COLO668 (cell line): ENCODE measurements around the gene CHMP5.

Experiments
- DNase-seq: peaks from one replicate; lab custom pipeline; 2025; ENCODE audit not compliant: unreplicated experiment; lab: John Stamatoyannopoulos, UW

Gene CHMP5

GRCh38 chr9:33242609-33243134 is 22.2 kb upstream of the CHMP5 start:
- DNase-seq, result no peak

- DNase-seq, result no peak
These were observed 20.6 kb upstream of the CHMP5 start for GRCh38 chr9:33244137-33244784.

DNA sequence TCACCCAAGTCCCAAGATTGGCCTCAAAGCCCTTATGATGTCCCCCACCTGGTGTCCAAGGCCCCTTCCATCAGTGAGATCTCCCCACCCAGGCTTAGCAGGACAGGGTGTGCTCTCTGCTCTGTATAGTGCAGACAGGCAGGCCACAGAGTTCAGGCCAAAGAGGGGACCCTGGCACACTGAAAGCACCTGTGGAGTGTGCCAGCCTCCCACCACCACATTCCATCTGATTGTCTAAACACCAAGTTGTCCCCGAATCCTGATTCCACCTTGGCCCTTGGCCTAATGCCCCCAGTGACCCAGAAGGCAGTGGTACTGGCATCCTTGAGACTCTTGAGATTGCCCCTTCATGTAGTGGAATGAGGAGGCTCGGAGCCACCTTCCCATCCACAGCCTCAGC is 19.5 kb upstream of the CHMP5 start:
- DNase-seq, result no peak

DNA sequence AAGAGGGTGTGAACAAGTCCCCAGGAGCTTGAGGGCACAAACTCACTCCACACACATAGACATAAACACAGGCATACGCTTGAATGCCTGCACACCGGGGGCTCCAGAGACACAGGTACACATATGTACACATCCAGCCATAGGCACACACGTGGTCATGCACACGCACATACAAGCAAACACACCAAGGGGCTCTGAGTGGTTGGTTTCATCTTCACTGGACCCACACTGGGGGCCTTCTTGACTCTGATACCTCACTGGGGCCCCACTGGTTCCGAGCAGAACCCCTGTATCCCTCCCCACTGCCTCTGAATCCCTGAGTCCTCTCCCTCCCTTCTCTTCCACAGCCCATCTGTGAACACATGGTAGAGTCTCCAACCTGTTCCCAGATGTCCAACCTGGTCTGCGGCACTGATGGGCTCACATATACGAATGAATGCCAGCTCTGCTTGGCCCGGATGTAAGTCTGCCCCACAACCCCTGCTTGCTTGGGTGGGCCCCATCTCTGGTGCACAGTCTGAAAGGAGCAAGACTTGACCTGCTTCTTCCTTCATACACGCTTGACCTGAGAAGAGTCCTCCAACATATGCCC is 18.5 kb upstream of the CHMP5 start:
- DNase-seq, result no peak

DNA sequence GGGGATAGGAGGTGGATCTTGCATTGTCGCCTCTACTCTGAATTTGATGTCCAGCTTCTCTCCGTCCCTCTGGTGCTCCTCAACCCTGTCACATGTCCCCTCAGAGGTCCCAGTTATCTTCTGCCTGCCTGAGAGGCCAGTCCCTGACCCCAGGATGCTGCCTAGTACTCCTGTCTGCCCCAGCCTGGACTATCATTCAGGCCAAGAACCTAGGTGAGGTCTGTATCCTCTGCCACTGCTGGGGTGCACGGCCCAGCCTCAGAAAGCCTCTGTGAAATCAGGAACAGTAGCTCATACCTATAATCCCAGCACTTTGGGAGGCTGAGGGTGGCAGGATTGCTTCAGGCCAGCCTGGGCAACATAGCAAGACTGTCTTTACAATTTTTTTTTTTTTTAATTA is 16.2 kb upstream of the CHMP5 start:
- DNase-seq, result no peak

GRCh38 chr9:33249087-33249658 is 15.7 kb upstream of the CHMP5 start:
- no peak for DNase-seq

DNA sequence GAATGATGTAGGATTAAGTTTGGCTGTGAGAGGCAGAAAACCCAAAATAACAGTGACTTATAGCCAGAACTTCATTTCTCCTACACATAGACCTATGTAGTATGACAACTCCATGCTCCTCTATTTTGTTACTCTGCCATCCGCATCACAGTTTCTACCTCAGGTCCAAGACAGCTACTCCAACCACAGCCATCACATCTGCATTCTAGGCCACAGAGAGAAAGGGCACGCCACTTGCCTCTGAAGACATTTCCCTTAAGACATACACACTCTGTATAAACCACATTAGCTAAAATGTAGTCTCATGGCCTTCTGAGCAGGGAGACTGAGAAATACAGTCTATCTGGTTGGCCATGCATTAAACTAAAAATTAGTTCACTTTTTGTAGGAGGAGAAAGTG is 14.9 kb upstream of the CHMP5 start:
- DNase-seq, result no peak

- no peak for DNase-seq
These were observed 14.3 kb upstream of the CHMP5 start for GRCh38 chr9:33250458-33250995.

DNA sequence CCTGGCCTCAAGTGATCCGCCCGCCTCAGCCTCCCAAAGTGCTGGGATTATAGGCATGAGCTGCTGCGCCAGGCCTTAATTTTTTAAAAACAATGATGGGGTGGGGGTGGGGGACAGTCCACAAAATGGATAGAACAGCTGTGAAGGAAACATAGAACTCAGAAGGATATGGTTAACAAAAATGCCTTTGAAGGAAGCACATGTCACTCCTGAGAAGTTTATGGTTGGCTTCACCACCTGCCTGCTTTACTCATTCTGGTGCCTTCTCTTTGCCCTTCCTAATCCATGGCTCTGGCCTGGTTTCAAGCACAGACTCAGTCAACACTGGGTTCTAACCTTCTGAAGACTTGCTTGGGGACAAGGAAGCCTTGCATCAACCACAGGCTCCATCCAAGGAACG is 10.6 kb upstream of the CHMP5 start:
- no peak for DNase-seq

DNA sequence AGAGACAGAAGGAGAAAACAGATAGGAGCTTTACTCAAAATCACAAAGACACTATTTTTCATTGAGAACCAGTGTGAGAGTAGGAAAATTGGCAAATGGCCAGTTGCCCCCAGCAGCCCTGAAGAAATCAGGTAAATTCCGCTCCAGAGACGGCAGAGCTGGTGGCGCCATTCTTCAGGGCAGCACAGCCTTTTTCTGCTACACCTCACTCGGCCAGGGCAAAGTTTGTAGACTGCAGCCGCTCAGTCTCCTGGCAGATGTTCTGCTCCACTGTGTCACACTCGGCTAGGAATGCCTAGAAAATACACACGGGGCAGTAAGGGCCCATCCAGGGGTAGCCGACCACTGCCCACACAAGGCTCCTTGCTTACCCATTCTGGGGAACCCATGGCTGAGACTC is 9.8 kb upstream of the CHMP5 start:
- DNase-seq, result no peak

GRCh38 chr9:33255471-33255870 is 9.4 kb upstream of the CHMP5 start:
- DNase-seq, result no peak

- no peak for DNase-seq
These were observed 8.6 kb upstream of the CHMP5 start for GRCh38 chr9:33256236-33256635.

- DNase-seq, result no peak
These were observed 7.6 kb upstream of the CHMP5 start for GRCh38 chr9:33257276-33257675.

GRCh38 chr9:33260372-33260771 is 4.5 kb upstream of the CHMP5 start:
- no peak for DNase-seq

- DNase-seq, result peak; percentile 46
These were observed 1.5 kb upstream of the CHMP5 start for GRCh38 chr9:33263131-33264002.

DNA sequence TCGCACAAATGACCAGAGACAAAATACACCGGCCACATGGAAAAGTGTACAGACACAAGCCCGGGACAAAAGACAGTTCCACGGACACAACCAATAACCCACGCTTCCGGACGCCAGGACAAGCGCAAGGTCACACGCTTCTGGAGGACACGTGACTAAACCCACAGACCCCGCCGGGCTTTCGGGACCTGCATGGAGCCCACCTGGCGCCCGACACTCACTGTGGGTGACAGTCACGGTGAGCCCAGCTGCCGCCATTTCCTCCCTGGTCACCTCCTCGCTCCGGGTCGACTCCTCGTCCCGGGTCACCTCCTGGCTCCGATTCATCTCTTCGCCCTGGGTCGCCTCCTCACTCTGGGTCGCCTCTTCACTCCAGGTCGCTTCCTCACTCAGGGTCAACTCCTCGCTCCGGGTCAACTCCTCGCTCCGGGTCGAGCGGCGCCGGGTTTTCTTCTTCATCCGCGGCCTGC is 811 bp upstream of the CHMP5 start:
- peak; percentile 55 for DNase-seq

DNA sequence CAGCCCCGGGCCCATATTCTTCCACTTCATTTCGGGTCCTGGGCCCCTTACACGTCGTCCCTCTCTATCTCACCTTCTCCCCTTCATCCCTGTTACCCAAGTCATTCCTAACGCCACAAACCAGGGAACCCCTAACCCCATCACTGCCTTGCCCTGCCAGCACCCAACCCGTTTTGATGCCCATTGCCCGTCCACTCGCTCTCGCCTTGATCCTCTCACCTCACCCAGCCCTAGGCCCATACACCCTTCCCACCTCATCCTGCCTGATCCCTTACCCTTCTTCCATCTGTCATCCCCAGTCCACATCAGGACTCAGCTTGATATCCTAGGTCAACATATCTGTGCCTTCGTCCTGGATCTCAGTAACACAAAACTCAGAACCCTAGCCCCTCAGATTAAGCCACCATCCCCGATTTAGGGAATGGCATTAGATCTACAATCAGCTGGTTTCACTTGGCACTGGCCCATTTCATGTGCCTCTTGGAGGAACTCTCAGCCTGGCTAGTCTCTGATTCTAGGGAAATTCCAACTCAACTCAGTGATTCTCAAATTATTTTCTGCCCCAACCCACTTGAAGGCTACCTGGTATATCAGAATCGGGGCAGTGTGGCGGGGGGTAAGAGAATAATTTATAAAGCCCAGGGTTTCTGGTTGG is 489 bp downstream of the CHMP5 start:
- DNase-seq, result no peak

DNA sequence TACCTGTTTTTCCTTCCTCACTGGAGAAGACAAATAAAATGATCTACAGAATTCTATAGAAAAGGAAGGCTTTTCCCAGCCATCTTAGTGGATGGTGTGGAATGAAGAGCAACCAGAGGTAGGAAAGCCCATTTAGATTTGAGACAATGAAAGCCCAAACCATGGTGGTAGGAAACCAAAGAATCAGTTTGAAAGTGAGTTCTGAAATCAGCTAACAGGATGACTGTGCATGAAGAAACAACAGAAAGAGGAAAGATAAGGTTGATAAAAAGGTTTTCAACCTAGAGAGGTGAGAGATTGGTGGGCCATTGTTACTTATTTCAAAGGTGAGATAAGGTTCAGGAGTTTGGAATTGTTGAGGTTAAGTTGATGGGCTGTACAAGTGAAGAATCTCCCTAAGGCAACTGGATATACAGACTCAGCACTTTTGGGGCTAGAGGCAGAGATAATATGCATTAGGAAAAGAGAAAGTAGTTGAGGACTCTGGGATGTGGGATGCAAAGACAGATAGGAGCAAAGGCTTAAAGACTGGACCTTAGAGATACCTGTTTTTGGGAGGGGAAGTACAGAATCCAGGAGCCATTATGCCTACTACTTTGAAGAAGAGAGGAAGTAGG is 2.4 kb downstream of the CHMP5 start:
- no peak for DNase-seq

- DNase-seq, result no peak
These were observed 5.3 kb downstream of the CHMP5 start for GRCh38 chr9:33270146-33270545.

DNA sequence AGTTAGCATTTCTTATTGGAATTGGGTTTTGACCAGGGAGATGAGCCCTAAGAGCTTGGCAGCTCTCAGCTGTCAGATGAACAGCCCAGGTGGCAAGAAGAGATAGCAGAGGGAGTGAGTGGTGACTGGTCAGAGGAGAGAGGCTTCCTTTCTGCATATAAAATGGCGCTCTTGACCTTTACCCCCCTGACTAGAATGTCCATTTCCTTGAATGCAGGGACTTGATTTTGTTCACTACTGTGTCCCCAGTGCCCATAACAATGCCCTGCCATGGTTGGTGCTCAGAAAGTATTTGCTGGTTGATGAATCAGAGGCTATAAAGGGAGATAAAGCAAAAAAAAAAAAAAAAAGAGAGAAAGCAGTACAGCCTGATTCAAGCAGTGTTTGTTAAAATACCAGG is 7.2 kb downstream of the CHMP5 start:
- DNase-seq, result no peak
